A549 (cell line): ENCODE data around the gene RRBP1. TPM values are rescaled to one million over a fixed set of nuclear protein-coding genes. Genes with fewer than 3 reads are reported as not detected.

Experiments
- ATAC-seq, 2 experiments: fragments of 200-7000 bp in 1 of 2; fragments of >200 bp in 1 of 2; cut with Nextera tagmentation in 1 of 2; cut with Tn5 transposase in 1 of 2; 3 replicates each; pipeline versions ENCODE4 v1.8.0 to v1.9.1; 2018 to 2020; ENCODE audit warnings: mild to moderate bottlenecking in 1 of 2, moderate library complexity in 1 of 2
- CTCF ChIA-PET: fragments of 300-600 bp; sonication (Branson Sonifier 250); formaldehyde crosslinking; extraction: SDS; loops from one replicate; lab custom pipeline; 2021; ENCODE audit warnings: antibody characterized with exemption, inconsistent platforms; lab: Yijun Ruan, JAX
- POLR2A ChIA-PET: fragments of 350-600 bp; formaldehyde crosslinking; extraction: SDS; loops from one replicate; lab custom pipeline; 2021; ENCODE audit warnings: antibody characterized with exemption, inconsistent platforms; lab: Yijun Ruan, JAX
- DNase-seq, 2 experiments: peaks; one replicate each; pipeline versions ENCODE4 v3.0.0 to v3.0.0-alpha.2; 2011 to 2016; ENCODE audit warnings: low read depth in 1 of 2, low spot score in 1 of 2
- FAIRE-seq: peaks from 2 replicates; lab custom pipeline; 2011; peaks lifted over from hg19 to GRCh38; lab: Jason Lieb, UNC
- H3K27ac ChIP-seq, 2 experiments: fragments of >200 bp; sonication (Bioruptor Twin); formaldehyde crosslinking; 3 replicates each; pipeline ENCODE4 v1.5.1; 2016 to 2017
- H3K4me1 ChIP-seq: fragments of >200 bp; sonication (Bioruptor Twin); formaldehyde crosslinking; 3 replicates; pipeline ENCODE4 v1.6.1; 2016
- H3K4me2 ChIP-seq: fragments of >200 bp; sonication (Bioruptor Twin); formaldehyde crosslinking; 3 replicates; pipeline ENCODE4 v1.6.1; 2016
- H3K4me3 ChIP-seq: fragments of >200 bp; sonication (Bioruptor Twin); formaldehyde crosslinking; 3 replicates; pipeline ENCODE4 v1.5.1; 2016
- H3K9me3 ChIP-seq: fragments of >200 bp; sonication (Bioruptor Twin); formaldehyde crosslinking; 3 replicates; pipeline ENCODE4 v1.6.1; 2016
- EP300 ChIP-seq, 2 experiments: fragments of >200 bp; sonication (Bioruptor Twin); formaldehyde crosslinking; IDR thresholded peaks; 2 replicates in 1 of 2; 3 replicates in 1 of 2; pipeline ENCODE4 v1.6.1; 2016 to 2017
- ESRRA ChIP-seq: fragments of 150-350 bp; IDR thresholded peaks from 2 replicates; pipeline ENCODE4 v1.6.1; 2014; ENCODE audit warnings: mild to moderate bottlenecking, low read length, borderline replicate concordance
- HOXA7 ChIP-seq: fragments of 250-450 bp; sonication (Bioruptor Pico); IDR thresholded peaks from 2 replicates; pipeline ENCODE4 v1.5.0; 2020; ENCODE audit warnings: mild to moderate bottlenecking, moderate library complexity
- HOXB13 ChIP-seq: fragments of 250-450 bp; sonication (Bioruptor Pico); IDR thresholded peaks from 2 replicates; pipeline ENCODE4 v1.5.0; 2020; ENCODE audit warnings: low read depth, mild to moderate bottlenecking, moderate library complexity
- HOXB5 ChIP-seq: fragments of 250-450 bp; sonication (Bioruptor Pico); IDR thresholded peaks from 2 replicates; pipeline ENCODE4 v1.5.0; 2020; ENCODE audit warnings: mild to moderate bottlenecking, moderate library complexity
- JUN ChIP-seq, 2 experiments: fragments of >200 bp; sonication (Bioruptor Twin); formaldehyde crosslinking; IDR thresholded peaks; 2 replicates in 1 of 2; 3 replicates in 1 of 2; pipeline ENCODE4 v1.6.1; 2016 to 2017
- JUNB ChIP-seq: fragments of >200 bp; sonication (Bioruptor Twin); formaldehyde crosslinking; IDR thresholded peaks from 2 replicates; pipeline ENCODE4 v1.6.1; 2016
- MAZ ChIP-seq: fragments of 150-350 bp; IDR thresholded peaks from 2 replicates; pipeline ENCODE4 v1.6.1; 2014; ENCODE audit warnings: antibody characterized with exemption, low read depth, low read length, borderline replicate concordance
- MYC ChIP-seq: IDR thresholded peaks from 2 replicates; pipeline ENCODE4 v1.6.1; 2012; ENCODE audit warnings: mild to moderate bottlenecking, inconsistent platforms, low read length, improper control_type of control experiment, borderline replicate concordance
- PHF8 ChIP-seq: fragments of 200-600 bp; sonication (generic); IDR thresholded peaks from 2 replicates; pipeline ENCODE4 v1.6.1; 2016; ENCODE audit warnings: low read depth, mild to moderate bottlenecking, antibody characterized with exemption, moderate library complexity, borderline replicate concordance
- RAD21 ChIP-seq, 2 experiments: fragments of >200 bp in 1 of 2; sonication (Bioruptor Twin) in 1 of 2; formaldehyde crosslinking in 1 of 2; IDR thresholded peaks in 1 of 2; conservative IDR thresholded peaks in 1 of 2; 2 replicates in 1 of 2; 3 replicates in 1 of 2; pipeline ENCODE4 v1.6.1; 2012 to 2018; ENCODE audit warnings: inconsistent platforms in 1 of 2
- RCOR1 ChIP-seq: fragments of 150-350 bp; IDR thresholded peaks from 2 replicates; pipeline ENCODE4 v1.6.1; 2014; ENCODE audit warnings: antibody characterized with exemption, low read length, low read depth
- RFX5 ChIP-seq: fragments of 450-650 bp; IDR thresholded peaks from 2 replicates; pipeline ENCODE4 v1.7.1; 2014; ENCODE audit warnings: antibody characterized with exemption, mild to moderate bottlenecking, moderate library complexity
- RNF2 ChIP-seq: fragments of 200-600 bp; sonication (generic); IDR thresholded peaks from 2 replicates; pipeline ENCODE4 v1.6.1; 2016; ENCODE audit warnings: low read depth, mild to moderate bottlenecking, antibody characterized with exemption, moderate library complexity, borderline replicate concordance
- SREBF2 ChIP-seq: fragments of 450-650 bp; IDR thresholded peaks from 2 replicates; pipeline ENCODE4 v1.6.1; 2014; ENCODE audit warnings: mild to moderate bottlenecking, moderate library complexity
- ZC3H11A ChIP-seq: fragments of 450-650 bp; IDR thresholded peaks from 2 replicates; pipeline ENCODE4 v1.6.1; 2014; ENCODE audit warnings: antibody characterized with exemption, mild to moderate bottlenecking
- ZFP36 ChIP-seq: fragments of 450-650 bp; IDR thresholded peaks from 2 replicates; pipeline ENCODE4 v1.6.1; 2014; ENCODE audit warnings: borderline replicate concordance; ENCODE audit not compliant: partially characterized antibody
- WGBS: methylation state at CpG from one replicate; pipeline ENCODE4 v1.1.6; 2017; ENCODE audit errors: missing lambda C conversion rate; 5-methylcytosine and 5-hydroxymethylcytosine counted together
- polyA plus RNA-seq, 4 experiments: library from polyadenylated mRNA; depleted of rRNA in 3 of 4; stranded (reverse); fragments of >200 nt; fragmentation: RNase III in 1 of 4; extraction: RNeasy Plus Mini Kit Qiagen cat#74134 plus additional on column Dnase treatment in 1 of 4; gene quantifications; 2 replicates in 3 of 4; 3 replicates in 1 of 4; pipeline ENCODE4 v1.2.3, GENCODE V29; 2011 to 2017
- TF ChIP-seq, protein P1 (sequence below): fragments of 200-600 bp; sonication (generic); IDR thresholded peaks from 2 replicates; pipeline ENCODE4 v1.6.1; 2016; ENCODE audit warnings: antibody characterized with exemption, mild to moderate bottlenecking, moderate library complexity
- TF ChIP-seq, protein P2 (sequence below): IDR thresholded peaks from 2 replicates; pipeline ENCODE4 v1.6.1; 2012; ENCODE audit warnings: low read depth, borderline replicate concordance
- TF ChIP-seq, protein P3 (sequence below): fragments of >200 bp; sonication (Bioruptor Twin); formaldehyde crosslinking; IDR thresholded peaks from 3 replicates; pipeline ENCODE4 v1.5.1; 2016
- TF ChIP-seq, protein P4 (sequence below): fragments of >200 bp; sonication (Bioruptor Twin); formaldehyde crosslinking; IDR thresholded peaks from 3 replicates; pipeline ENCODE4 v1.6.1; 2016
- TF ChIP-seq, protein P5 (sequence below): fragments of >200 bp; sonication (Bioruptor Twin); formaldehyde crosslinking; IDR thresholded peaks from 2 replicates; pipeline ENCODE4 v1.6.1; 2016

RRBP1 gene
- polyA plus RNA-seq, 2 of the 4 experiments (the other 2 are of a cell fraction) = 51.6 to 79.6 TPM

DNA sequence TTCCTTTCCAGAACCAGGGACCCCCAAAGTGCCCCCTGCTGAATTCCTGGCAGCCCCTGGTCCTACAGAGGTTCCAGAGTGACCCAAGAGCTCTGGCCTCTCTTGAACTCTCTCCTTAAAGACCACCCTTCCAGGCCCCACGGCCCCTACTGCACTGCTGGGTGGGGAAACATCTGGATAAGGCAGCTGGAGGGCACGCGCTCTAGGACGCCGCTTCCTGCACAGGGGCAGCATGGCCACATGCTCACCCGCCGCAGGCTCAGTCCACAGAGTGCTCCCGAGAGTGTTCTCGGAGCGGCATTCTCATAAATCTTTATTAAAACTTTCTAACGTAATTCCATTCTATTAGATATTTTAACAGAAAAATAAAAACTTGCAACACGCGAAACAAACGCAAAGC lies 37.0 kb downstream of the RRBP1 start:
- POLR2A ChIA-PET = no interaction called here
- no peak for TF ChIP-seq RAD21 (conservative IDR thresholded peaks at IDR 0.05 in 1 of 2, IDR thresholded peaks at IDR 0.05 in 1 of 2)
- no peak for TF ChIP-seq HOXB13
- TF ChIP-seq ZFP36 = no peak
- TF ChIP-seq, protein P1, sequence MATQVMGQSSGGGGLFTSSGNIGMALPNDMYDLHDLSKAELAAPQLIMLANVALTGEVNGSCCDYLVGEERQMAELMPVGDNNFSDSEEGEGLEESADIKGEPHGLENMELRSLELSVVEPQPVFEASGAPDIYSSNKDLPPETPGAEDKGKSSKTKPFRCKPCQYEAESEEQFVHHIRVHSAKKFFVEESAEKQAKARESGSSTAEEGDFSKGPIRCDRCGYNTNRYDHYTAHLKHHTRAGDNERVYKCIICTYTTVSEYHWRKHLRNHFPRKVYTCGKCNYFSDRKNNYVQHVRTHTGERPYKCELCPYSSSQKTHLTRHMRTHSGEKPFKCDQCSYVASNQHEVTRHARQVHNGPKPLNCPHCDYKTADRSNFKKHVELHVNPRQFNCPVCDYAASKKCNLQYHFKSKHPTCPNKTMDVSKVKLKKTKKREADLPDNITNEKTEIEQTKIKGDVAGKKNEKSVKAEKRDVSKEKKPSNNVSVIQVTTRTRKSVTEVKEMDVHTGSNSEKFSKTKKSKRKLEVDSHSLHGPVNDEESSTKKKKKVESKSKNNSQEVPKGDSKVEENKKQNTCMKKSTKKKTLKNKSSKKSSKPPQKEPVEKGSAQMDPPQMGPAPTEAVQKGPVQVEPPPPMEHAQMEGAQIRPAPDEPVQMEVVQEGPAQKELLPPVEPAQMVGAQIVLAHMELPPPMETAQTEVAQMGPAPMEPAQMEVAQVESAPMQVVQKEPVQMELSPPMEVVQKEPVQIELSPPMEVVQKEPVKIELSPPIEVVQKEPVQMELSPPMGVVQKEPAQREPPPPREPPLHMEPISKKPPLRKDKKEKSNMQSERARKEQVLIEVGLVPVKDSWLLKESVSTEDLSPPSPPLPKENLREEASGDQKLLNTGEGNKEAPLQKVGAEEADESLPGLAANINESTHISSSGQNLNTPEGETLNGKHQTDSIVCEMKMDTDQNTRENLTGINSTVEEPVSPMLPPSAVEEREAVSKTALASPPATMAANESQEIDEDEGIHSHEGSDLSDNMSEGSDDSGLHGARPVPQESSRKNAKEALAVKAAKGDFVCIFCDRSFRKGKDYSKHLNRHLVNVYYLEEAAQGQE = no peak
- TF ChIP-seq, protein P2, sequence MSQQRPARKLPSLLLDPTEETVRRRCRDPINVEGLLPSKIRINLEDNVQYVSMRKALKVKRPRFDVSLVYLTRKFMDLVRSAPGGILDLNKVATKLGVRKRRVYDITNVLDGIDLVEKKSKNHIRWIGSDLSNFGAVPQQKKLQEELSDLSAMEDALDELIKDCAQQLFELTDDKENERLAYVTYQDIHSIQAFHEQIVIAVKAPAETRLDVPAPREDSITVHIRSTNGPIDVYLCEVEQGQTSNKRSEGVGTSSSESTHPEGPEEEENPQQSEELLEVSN = no peak
- no peak for TF ChIP-seq ESRRA
- TF ChIP-seq RCOR1 = no peak
- TF ChIP-seq EP300 (IDR thresholded peaks at IDR 0.05) = no peak
- no peak for TF ChIP-seq JUNB
- TF ChIP-seq, protein P3, sequence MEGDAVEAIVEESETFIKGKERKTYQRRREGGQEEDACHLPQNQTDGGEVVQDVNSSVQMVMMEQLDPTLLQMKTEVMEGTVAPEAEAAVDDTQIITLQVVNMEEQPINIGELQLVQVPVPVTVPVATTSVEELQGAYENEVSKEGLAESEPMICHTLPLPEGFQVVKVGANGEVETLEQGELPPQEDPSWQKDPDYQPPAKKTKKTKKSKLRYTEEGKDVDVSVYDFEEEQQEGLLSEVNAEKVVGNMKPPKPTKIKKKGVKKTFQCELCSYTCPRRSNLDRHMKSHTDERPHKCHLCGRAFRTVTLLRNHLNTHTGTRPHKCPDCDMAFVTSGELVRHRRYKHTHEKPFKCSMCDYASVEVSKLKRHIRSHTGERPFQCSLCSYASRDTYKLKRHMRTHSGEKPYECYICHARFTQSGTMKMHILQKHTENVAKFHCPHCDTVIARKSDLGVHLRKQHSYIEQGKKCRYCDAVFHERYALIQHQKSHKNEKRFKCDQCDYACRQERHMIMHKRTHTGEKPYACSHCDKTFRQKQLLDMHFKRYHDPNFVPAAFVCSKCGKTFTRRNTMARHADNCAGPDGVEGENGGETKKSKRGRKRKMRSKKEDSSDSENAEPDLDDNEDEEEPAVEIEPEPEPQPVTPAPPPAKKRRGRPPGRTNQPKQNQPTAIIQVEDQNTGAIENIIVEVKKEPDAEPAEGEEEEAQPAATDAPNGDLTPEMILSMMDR = no peak
- Histone ChIP-seq H3K4me2 (no peak overlapping the region), H3K4me1 (no peaks in the 10 kb centered on the region), H3K9me3 (no peaks in the 10 kb centered on the region), H3K27ac (no peak overlapping the region), H3K4me3 (no peak overlapping the region)
- CTCF ChIA-PET = interaction anchor here (1.0 to 4.2 kb wide), 9 partner anchors 10 to 293 kb away, joined by 3 to 22 read pairs (median 4); no protein-coding TSS in a partner anchor
- FAIRE-seq = no peak
- 97% methylated on average over 14 of the region's 14 CpGs for WGBS
- no peak for ATAC-seq
- no peak for DNase-seq

DNA sequence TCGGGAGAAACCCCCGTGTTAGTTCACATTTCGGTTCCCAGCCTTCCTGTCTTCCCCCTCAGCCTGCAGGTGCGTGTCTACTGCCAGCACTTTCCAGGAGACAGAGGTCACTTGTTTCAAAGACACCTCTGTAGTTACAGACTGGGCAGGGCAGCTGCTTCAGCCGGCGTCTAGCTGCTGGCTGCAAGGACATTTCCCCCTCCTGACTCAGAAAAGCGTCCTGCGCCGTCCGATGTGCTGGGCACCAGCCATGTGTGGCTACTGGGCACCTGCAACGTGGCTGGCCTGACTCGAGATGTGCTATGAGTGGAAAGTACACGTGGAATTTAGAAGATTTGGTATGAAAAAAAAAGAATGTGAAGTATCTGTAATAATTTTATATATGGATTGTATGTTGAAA lies 37.6 kb downstream of the RRBP1 start:
- Histone ChIP-seq H3K27ac (no peak overlapping the region), H3K4me2 (no peak overlapping the region)
- CTCF ChIA-PET = interaction anchor here (1.0 to 4.2 kb wide), 5 partner anchors 22 to 293 kb away, joined by 3 to 22 read pairs (median 4); no protein-coding TSS in a partner anchor
- 91% methylated on average over 13 of the region's 13 CpGs for WGBS
- POLR2A ChIA-PET = no interaction called here
- TF ChIP-seq RAD21 (conservative IDR thresholded peaks at IDR 0.05 in 1 of 2, IDR thresholded peaks at IDR 0.05 in 1 of 2) = no peak
- no peak for TF ChIP-seq ZC3H11A
- TF ChIP-seq RNF2 = no peak
- TF ChIP-seq ZFP36 = no peak
- TF ChIP-seq HOXA7 (CRISPR knock-in tag) = no peak
- TF ChIP-seq MYC = no peak
- no peak for TF ChIP-seq MAZ
- no peak for TF ChIP-seq SREBF2
- no peak for TF ChIP-seq PHF8
- TF ChIP-seq JUN (IDR thresholded peaks at IDR 0.05) = no peak
- TF ChIP-seq, protein P4, sequence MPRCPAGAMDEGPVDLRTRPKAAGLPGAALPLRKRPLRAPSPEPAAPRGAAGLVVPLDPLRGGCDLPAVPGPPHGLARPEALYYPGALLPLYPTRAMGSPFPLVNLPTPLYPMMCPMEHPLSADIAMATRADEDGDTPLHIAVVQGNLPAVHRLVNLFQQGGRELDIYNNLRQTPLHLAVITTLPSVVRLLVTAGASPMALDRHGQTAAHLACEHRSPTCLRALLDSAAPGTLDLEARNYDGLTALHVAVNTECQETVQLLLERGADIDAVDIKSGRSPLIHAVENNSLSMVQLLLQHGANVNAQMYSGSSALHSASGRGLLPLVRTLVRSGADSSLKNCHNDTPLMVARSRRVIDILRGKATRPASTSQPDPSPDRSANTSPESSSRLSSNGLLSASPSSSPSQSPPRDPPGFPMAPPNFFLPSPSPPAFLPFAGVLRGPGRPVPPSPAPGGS = no peak
- no peak for TF ChIP-seq RFX5
- TF ChIP-seq, protein P5, sequence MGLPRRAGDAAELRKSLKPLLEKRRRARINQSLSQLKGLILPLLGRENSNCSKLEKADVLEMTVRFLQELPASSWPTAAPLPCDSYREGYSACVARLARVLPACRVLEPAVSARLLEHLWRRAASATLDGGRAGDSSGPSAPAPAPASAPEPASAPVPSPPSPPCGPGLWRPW = no peak
- TF ChIP-seq HOXB5 = no peak
- TF ChIP-seq, all 56 proteins: peak for 0
- no peak for FAIRE-seq
- no peak for ATAC-seq
- DNase-seq = no peak
- no peaks in the 10 kb centered on the region for H3K4me1 ChIP-seq
- H3K9me3 ChIP-seq = no peaks in the 10 kb centered on the region
- H3K4me3 ChIP-seq = no peak overlapping the region
